C4-2B (cell line): ENCODE measurements around the gene SASS6.

ENCODE experiments used
- CTCF ChIP-seq: fragments of 450-650 bp; conservative IDR thresholded peaks from 2 replicates; pipeline ENCODE4 v1.5.1; 2017; ENCODE audit warnings: mild to moderate bottlenecking
- ZFX ChIP-seq: fragments of 450-650 bp; IDR thresholded peaks from 2 replicates; pipeline ENCODE4 v1.6.1; 2017

- no peak for TF ChIP-seq CTCF
- no peak for TF ChIP-seq ZFX
These were observed 79.6 kb downstream of the SASS6 start for GRCh38 chr1:100053119-100053518.
